ENCODE data around the gene EVX2.

The EVX2 gene

DNA sequence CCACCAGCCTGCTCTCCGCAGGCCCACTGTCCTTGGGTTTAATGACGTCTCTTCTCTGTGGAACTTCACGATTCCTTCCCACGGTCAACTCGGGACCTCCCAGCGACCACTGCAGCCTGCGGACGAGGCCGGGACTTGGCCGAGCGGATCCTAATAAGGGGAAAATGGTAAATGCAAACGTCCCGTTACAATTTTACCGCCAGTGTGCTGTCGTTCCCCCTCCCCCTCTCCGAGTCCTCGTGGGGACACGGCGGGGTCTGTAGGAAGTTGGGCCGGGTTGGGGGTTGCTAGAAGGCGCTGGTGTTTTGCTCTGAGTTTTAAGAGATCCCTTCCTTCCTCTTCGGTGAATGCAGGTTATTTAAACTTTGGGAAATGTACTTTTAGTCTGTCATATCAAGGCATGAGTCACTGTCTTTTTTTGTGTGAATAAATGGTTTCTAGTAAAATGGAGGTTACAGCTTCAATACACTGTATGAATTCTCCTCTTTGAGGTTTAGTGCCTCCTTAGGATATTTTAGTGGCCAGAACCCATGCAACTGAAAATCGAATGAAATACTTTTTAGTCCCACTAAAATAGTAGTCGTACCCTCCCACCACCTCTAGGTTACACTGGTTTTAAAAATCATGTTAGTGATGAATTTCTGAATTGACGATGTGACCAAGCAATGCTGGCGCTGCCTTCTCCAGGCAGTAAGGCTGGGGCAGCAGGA lies 25.6 kb upstream of the EVX2 start:
- Histone ChIP-seq H3F3A (ENCODE audit: control insufficient read depth, insufficient read depth) (no peaks in the 10 kb centered on the region), H3K4me2 (ENCODE audit: low read length) (no peak overlapping the region), H3K27ac (ENCODE audit: low read depth, low read length) (no peak overlapping the region), H3K4me1 (ENCODE audit: control insufficient read depth, low read length) (no peaks in the 10 kb centered on the region), H3K9me3 (ENCODE audit: control insufficient read depth, insufficient read depth, low read length) (no peaks in the 10 kb centered on the region), H3K79me2 (ENCODE audit: control insufficient read depth, low read length) (no peaks in the 10 kb centered on the region), H3K36me3 (ENCODE audit: control insufficient read depth, low read length) (no peaks in the 10 kb centered on the region), H3K27me3 (ENCODE audit: control insufficient read depth, low read length) (peaks cover 15% of the 10 kb centered on the region), H3K4me3 (ENCODE audit: low read length) (no peak overlapping the region), H3K9me2 (replicated peaks; ENCODE audit: control insufficient read depth, low read length) (no peaks in the 10 kb centered on the region), H4K20me1 (ENCODE audit: control insufficient read depth, insufficient read depth, low read depth, low read length) (no peaks in the 10 kb centered on the region)
- no peak for TF ChIP-seq EZH2phosphoT487 (IDR thresholded peaks at IDR 0.05; ENCODE audit: borderline replicate concordance, low read length)
- TF ChIP-seq, protein P1, sequence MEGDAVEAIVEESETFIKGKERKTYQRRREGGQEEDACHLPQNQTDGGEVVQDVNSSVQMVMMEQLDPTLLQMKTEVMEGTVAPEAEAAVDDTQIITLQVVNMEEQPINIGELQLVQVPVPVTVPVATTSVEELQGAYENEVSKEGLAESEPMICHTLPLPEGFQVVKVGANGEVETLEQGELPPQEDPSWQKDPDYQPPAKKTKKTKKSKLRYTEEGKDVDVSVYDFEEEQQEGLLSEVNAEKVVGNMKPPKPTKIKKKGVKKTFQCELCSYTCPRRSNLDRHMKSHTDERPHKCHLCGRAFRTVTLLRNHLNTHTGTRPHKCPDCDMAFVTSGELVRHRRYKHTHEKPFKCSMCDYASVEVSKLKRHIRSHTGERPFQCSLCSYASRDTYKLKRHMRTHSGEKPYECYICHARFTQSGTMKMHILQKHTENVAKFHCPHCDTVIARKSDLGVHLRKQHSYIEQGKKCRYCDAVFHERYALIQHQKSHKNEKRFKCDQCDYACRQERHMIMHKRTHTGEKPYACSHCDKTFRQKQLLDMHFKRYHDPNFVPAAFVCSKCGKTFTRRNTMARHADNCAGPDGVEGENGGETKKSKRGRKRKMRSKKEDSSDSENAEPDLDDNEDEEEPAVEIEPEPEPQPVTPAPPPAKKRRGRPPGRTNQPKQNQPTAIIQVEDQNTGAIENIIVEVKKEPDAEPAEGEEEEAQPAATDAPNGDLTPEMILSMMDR (IDR thresholded peaks at IDR 0.05; ENCODE audit: low read depth, low read length, poor library complexity, severe bottlenecking): no peak

DNA sequence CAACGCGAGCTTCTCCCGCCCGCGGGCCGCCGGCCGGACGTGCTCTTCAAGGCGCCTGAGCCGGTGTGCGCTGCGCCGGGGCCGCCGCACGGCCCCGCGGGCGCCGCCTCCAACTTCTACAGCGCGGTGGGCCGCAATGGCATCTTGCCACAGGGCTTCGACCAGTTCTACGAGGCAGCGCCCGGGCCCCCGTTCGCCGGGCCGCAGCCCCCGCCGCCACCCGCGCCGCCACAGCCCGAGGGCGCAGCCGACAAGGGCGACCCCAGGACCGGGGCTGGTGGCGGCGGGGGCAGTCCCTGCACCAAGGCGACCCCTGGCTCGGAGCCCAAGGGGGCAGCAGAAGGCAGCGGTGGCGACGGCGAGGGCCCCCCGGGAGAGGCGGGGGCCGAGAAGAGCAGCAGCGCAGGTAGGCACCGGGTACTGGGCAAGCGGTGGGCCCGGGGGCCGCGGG lies 24.0 kb upstream of the EVX2 start:
- Histone ChIP-seq H3K4me3 (ENCODE audit: low read length) (no peak overlapping the region), H3K27me3 (ENCODE audit: control insufficient read depth, low read length) (no peaks in the 10 kb centered on the region), H4K20me1 (ENCODE audit: control insufficient read depth, insufficient read depth, low read depth, low read length) (no peaks in the 10 kb centered on the region), H3K79me2 (ENCODE audit: control insufficient read depth, low read length) (no peaks in the 10 kb centered on the region), H3K4me2 (ENCODE audit: low read length) (no peak overlapping the region), H3K4me1 (ENCODE audit: control insufficient read depth, low read length) (no peaks in the 10 kb centered on the region), H3K9me3 (ENCODE audit: control insufficient read depth, insufficient read depth, low read length) (no peaks in the 10 kb centered on the region), H3K36me3 (ENCODE audit: control insufficient read depth, low read length) (no peaks in the 10 kb centered on the region), H3K27ac (ENCODE audit: low read depth, low read length) (no peak overlapping the region), H3F3A (ENCODE audit: control insufficient read depth, insufficient read depth) (no peaks in the 10 kb centered on the region), H3K9me2 (replicated peaks; ENCODE audit: control insufficient read depth, low read length) (no peaks in the 10 kb centered on the region)
- no peak for TF ChIP-seq EZH2phosphoT487 (IDR thresholded peaks at IDR 0.05; ENCODE audit: borderline replicate concordance, low read length)
- TF ChIP-seq, protein P1 (IDR thresholded peaks at IDR 0.05; ENCODE audit: low read depth, low read length, poor library complexity, severe bottlenecking): no peak

GRCh38 chr2:176106581-176107539 lies 23.1 kb upstream of the EVX2 start, which contains the start of gene HOXD11:
HOXD11 (plus strand) TSS chr2:176107280; CDS start chr2:176107356, 76 bp downstream.
- Histone ChIP-seq H3F3A (ENCODE audit: control insufficient read depth, insufficient read depth) (no peaks in the 10 kb centered on the region), H3K27ac (ENCODE audit: low read depth, low read length) (no peak within 1 kb of the TSS), H3K4me1 (ENCODE audit: control insufficient read depth, low read length) (no peaks in the 10 kb centered on the region), H3K4me2 (ENCODE audit: low read length) (no peak within 1 kb of the TSS), H3K79me2 (ENCODE audit: control insufficient read depth, low read length) (no peaks in the 10 kb centered on the region), H3K27me3 (ENCODE audit: control insufficient read depth, low read length) (no peaks in the 10 kb centered on the region), H3K9me2 (replicated peaks; ENCODE audit: control insufficient read depth, low read length) (no peaks in the 10 kb centered on the region), H4K20me1 (ENCODE audit: control insufficient read depth, insufficient read depth, low read depth, low read length) (no peaks in the 10 kb centered on the region), H3K9me3 (ENCODE audit: control insufficient read depth, insufficient read depth, low read length) (no peaks in the 10 kb centered on the region), H3K36me3 (ENCODE audit: control insufficient read depth, low read length) (no peaks in the 10 kb centered on the region), H3K4me3 (ENCODE audit: low read length) (no peak within 1 kb of the TSS)
- TF ChIP-seq, protein P1 (IDR thresholded peaks at IDR 0.05; ENCODE audit: low read depth, low read length, poor library complexity, severe bottlenecking): no peak
- no peak for TF ChIP-seq EZH2phosphoT487 (IDR thresholded peaks at IDR 0.05; ENCODE audit: borderline replicate concordance, low read length)
